M059J (cell line): Measurements from ENCODE around the gene DCLK2. TPM values are rescaled to one million over a fixed set of nuclear protein-coding genes. Genes with fewer than 3 reads are reported as not detected.

Source experiments
- DNase-seq: peaks from one replicate; pipeline ENCODE4 v3.0.0-alpha.2; 2012; ENCODE audit warnings: low read depth
- total RNA-seq: library from RNA; depleted of rRNA; stranded (reverse); fragments of >200 nt; shearing (Covaris generic); gene quantifications from 2 replicates; pipeline ENCODE4 v1.2.3, GENCODE V29; 2014; rRNA removed

The DCLK2 gene
- 14.8 and 18.2 TPM in 2 replicates for total RNA-seq

DNA sequence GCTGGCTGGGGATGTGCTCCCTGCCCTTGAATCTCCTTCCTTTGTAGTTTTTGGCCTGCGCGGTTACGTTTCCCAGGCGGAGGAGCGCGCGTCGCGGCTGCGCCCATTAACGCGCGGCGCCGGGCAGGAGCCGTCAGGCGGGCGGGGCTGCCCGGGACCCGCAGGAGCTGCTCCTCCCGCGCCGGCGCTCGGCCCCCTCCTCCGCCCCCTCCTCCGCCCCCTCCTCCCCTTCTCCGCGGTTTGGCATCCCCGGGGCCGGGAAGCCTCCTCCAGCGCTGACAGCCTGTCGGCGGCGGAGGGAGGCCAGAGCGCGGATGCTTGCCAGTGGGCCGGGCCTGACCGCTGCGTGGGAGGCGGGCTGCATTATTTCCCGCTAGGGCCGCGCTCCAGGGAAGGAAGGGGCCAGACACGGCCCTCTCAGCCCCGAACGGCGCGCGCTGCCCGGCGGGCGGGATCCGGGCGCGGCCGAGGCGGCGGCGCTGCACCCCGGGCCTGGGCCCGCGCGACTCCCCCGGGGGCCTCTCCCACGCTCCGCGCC, at the start of gene DCLK2:
DCLK2 (plus strand) TSS at position 405 of the 538 bp plus-strand sequence. CDS start 583 bp downstream, outside the sequence.
- DNase-seq, result peak; percentile 79

DNA sequence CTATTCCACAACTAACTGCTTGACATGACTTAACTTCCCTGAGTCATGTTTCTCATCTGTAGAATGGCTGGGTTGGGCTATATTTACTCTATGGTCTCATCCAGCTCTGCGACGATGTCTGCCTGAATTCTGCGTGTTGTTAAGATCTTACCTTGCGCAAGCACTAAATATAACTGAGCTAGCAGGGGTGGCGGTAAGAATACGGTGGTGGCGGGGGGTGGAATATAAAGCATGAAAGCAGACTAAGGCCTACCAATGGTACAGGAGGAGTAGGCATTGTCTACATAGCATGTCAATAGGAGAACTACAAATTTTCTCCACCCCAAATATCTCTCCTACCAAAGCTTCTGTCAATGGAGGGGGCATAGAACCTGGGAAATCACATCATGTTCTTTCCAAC, 45.7 kb upstream of the DCLK2 start:
- DNase-seq, result no peak

DNA sequence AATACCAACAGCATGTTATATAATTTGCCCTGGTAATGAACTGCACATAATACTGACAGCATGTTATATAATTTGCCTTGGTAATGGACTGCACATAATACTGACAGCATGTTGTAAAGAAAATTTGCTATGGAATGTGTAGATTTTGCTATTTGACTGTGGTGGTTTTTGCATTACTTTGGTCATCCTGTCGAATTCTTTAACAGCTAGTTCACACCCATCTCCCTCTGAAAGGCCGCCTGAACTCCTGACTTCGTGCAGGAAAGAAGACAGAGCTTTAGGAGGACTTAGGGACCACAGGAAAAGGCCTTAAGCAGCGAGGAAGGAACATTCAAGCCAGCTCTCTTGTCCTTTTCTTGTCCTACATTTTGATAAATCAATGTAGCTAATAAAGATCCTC, 45.2 kb upstream of the DCLK2 start:
- DNase-seq, result no peak

DNA sequence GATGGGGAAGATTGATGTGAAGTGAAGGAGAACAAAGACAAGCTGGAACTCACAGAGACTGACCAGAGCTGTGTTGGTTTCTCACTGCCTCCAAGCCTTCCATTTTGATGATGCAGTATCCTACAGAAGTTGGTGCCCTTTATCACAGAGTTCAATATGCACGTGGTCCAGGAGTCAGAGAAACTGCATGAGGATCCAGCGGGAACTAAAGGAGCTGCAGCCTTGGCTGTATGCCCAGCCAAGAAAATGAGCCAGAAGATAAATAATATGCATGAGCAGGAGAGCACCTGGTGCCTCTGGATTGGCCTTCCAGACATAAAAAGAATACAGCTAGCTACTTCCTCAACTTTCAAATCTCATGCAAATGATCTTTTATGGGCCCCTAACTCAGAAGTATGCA, 44.3 kb upstream of the DCLK2 start:
- DNase-seq, result peak; percentile 62

DNA sequence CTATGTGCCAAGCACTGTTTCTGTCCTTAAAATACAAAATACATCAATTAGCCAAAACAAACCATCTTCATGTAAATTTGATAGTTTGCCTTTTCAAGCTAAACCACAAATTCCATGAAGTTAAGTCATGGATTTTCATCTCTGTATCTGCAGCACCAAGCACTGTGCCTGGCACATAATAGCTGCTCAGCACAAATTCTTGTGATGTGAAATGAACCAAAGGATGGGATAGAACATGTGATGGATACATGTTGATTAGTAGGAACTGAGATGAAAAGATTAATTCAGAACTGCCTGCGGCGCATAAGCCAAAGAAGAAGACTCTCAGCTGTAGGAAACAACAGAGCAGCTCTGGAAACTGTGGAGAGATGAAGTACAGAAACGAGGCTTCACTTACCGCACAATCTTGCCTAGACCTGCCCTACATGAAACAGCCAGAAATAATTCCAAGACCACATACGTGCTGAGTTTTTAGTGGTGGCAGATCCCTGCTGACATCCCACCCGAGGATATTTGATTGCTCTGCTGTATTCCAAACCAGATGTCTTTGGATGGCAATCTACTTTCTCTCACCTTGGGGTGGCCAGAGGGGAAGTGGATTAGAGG, 40.9 kb upstream of the DCLK2 start:
- DNase-seq, result no peak

DNA sequence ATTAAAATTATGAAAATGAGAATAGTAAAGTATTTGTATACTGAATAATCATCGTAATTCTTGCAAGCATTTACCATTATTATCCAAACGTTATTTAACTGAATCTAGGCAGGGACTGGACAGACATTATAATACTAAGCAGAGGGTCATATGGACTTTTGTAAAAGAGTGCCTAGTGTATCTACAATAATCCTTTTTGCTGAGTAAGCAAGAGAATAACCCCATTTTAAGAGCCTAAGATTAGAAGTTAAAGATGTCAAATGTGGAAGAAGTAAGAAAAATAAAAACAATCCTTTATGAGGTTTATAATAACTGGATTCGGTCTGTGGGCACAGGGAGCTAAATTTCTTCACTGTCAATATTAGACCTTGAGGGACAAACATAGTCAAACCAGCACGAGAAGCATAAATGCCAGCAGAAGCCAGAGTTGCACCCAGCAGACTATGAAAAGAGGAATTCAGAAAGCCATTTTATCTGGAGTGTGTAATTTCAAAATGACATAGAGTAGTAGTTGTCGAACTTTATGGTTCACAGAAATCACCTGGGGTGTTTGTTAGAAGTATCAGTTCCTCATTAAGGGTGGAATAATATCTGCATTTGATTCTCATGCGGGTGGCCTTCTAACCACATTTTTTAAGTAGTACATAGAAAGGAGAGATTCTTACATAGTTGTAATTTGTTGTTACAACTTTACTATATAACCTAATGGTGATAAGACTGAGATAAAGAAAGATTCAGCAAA, 39.7 kb upstream of the DCLK2 start:
- DNase-seq, result no peak

DNA sequence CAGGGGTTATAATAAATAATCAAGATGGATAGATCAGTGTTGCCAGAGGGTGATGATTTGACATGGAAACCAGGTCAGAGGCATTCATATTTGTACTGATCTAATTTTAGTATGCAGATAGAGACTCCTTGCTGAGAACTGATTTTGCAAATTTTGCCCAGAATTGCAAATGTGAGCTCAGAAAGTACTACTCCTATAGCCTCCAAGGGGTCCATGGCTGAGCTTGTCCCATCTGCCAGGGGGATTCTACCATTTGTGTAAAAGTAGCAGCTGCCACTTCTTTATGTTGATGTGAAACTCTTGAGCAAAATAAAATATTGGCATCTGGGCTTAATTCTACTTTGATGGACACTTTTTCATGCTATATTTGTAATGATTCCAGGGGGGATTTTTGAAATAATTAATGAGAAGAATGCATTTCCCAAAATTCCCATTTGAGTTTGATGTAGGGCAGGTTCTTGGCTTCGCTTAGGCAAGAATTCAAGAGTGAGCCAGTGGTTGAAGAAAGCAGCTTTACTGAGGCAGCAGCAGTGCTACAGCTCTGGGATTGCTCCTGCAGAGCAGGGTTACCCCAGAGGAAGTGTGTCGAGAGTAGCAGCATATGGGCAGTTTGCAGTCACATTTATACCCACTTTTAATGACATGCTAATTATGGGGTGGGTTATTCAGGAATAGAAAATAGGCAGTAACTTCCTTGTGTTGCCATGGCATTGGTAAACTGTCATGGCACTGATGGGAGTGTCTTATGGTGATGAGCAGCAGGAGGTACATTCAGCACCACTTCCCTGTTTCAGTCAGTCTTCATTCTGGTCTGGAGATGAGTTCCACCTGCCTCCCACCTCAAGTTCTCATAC, 38.7 kb upstream of the DCLK2 start:
- DNase-seq, result no peak

DNA sequence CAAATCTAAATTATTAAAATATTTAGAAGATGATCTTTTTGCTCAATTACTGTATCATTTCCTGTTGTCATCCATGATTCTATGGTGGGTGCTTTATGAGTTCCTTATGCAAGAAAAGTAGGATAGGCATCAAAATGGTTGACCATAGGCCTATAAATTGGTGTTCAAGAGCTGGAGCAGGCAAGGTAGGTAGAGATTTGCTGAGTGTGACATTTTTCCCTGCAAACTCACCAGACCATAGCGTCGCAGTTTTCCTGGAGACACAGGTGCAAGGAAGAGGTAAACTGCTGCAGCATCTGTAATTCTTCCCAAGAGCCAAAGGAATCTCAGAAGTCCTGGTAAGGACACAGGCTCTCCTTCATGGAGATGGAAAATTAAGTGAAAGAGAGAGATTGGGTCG, 33.7 kb upstream of the DCLK2 start:
- no peak for DNase-seq

DNA sequence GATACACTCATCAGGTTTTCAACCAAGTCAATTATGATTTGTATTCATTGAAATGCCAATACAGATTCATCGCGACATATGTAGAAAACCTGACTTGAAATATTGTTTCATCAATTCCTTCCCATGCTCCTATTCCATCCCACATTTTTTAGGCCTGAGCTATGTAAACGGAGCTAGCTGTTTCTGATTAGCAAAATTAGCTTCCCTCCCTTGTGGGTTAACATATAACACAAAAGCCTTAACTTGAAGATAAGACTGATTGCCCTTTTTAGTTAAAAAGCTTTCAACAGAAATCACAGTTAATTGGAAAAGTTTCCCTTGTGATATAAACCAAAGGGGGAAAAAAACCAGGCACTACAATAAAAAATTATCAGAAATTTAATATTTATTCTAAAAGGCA, 32.8 kb upstream of the DCLK2 start:
- no peak for DNase-seq

DNA sequence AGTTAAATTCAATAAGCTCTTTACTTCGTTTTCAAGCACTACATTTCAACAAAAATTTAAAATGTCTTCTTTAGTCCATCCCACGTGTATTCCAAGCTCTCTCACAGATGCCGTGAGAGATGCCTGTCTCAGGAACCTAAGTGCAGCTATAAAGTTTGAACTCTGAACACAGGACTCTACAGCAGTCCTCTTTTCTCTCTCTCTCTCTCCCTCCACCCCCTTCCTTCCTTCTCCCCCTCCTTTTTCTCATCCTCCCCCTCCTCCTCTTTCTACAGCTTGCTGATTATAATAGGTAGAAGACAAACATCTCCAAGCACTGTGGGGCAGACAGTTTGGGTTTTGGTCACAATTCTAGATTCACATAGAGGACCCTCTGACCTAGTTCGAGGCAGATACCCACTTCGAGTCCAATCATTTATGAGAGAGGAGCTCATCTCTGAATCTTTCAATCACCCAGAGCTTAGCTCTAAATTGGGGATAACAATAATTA, 31.5 kb upstream of the DCLK2 start:
- no peak for DNase-seq

DNA sequence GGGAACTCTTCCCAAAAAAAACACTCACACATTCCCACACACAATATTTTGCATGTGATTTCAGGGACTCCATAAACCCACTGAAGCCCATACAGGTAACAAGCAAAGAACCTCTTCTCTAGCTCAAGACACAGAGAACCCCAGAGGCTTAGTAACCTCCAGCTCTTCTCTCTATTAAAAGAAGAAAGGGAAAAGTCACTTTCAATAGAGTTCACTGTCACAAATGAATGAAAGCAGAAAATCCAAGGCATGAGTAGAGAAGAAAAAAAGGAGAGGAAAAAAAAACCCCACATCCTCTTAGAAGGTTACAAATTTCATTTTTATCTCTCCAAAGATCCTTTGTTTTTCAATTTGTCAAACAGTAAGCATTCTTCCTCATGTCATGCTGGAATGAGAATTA, 30.7 kb upstream of the DCLK2 start:
- no peak for DNase-seq

DNA sequence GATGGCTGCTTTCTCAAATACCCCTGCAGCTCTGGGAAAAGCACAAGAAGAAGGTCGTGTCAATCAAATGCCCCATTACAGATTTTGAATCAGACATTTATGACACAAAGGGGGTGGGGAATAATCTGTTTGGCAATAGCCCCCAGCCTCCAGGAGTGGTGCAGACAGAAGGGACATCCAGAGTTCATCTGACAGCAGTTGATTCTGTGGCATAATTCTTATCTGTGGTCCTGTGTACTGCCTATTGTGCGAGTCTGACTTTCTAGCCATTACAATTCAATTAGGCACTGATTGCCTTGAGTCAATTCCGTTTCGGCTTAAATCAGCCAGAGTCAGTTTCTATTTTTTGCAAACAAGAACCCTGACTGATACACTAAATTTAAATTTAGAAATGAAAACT, 28.6 kb upstream of the DCLK2 start:
- DNase-seq, result no peak

DNA sequence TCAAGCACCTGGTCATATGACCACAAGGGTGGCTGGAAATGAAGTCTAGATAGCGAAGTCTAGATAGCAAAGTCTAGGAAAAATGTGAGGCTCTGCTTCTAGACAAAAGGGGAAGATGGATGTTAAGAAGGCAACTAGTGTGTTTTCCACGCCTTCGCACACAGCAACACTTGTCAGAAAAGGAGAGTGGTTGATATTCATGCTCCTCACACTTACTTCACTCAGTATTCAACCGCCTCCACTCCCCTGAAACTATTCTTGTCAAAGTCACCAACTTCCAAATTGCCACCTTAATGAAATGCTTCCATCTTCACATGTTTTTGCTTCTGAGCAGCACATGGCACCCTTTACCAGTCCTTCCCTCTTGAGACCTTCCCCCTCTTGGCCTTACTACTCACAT, 27.7 kb upstream of the DCLK2 start:
- no peak for DNase-seq

DNA sequence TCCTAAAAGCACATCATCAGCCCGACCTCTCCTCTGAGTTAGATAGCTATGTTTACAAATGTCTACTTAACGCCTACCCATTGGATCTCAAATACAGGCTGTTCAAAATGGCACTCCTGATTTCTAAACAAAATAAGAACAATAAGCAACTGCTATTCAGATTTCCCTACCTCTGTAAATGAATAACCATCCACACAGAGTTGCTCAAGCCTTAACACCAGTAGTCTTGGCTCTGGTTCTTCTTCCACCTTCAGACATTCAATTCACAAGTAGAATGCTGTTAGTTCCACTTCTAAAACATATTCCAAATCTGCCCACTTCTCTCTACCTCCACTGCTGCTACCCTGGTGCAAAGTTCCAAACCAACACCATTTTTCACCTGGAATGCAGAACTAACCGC, 27.1 kb upstream of the DCLK2 start:
- no peak for DNase-seq

DNA sequence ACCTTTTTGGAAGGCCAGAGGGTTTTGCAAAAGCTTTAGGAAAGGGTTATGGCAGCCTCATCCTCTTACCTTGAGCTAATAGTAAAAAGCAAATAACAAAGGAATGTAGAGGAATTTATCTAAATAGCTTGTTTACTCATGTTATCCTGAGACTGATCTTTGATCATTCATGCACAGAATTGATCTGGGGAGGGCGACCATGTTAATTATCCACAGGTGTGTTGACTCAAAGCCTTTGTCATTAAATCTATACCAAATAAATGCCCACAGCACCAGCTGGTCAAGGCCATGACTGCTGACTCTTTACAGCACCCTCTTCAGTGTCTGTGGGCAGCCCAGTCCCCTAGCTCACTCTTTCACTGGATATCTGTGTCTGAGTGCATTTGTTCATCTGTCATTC, 22.8 kb upstream of the DCLK2 start:
- no peak for DNase-seq

DNA sequence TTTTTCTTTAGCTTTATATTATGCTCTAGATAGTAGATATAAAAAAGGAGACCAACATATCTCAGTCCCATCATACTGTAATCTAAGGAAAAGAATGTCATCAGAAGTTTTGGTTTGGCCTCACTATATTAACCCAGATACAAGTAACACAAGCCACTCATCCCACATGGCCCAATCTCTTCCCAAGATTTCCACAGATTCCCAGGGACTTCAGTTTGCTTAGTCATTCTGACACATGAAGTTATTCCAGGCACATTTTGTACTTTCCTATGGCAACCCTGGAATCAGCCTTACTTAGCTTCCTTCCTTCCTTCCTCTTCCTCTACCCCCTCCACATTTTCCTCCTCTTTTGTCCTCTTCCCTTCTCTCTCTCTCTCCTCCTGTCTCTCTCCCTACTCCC, 21.7 kb upstream of the DCLK2 start:
- DNase-seq, result peak; percentile 12

DNA sequence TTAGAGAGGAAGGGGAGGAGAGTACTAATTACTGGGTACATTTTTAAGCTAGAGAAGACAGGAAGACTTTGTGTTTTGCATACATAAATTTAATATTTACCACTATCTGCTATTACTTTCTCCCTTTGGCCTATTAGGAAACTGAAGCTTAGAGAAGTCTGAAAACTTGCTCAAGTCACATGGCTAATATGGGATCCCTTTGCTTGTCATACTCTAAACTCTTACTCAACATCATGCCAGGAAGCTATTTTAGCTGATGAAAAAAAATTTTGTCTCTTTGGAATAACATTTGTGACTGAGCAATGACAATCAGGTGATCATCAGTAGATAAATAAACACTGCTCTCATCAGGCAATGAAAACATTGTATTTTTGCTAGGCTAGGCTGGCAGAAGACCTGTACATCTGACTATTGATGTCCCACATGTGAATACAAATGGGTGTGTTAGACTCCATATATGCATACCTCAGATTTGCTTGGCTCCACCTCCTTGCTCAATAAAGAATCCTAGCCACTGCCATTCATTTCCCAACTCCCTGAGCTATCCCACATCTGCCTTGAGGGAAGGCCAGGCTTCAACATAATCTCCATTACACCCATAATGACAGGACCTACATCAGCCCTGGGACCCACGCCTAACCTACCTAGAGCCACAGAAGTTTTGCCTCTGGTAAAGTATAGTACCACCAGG, 17.0 kb upstream of the DCLK2 start:
- no peak for DNase-seq

DNA sequence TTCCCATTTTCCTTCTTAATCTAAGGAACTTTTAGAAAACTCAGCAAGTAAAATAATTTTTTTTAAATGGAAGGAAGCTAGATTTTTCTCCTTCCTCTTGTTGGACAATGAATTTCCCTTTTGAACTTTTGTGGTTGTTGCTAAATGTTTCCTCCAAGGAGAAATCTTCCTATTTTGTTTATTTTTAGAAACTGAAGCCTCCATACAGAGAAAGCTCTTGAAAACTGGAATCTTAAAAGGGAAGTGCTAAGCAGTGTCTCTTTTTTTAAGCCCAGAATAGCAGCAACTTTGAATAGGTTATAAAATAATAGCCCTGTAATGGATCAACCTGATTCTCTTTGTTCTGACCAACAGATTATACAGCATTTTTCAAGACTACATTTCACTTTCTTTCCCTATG, 15.1 kb upstream of the DCLK2 start:
- no peak for DNase-seq

DNA sequence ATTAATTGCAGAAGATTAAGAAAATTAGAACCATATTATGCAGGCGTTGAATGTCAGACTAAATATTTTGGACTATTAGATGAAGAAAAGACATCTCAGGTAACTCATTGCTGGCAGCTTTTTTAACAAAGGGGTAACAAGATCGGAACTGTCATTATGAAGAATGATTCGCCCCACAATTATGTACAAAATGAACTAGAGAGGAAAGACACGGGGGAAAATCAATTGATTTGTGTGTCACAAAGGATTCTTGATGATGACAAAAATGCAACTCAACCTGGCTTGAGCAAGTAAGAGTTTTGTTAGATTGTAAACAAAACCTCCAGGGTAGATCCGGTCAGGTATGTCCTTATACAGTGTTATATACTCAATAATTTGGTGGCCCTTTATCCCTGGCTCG, 12.5 kb upstream of the DCLK2 start:
- DNase-seq, result no peak

DNA sequence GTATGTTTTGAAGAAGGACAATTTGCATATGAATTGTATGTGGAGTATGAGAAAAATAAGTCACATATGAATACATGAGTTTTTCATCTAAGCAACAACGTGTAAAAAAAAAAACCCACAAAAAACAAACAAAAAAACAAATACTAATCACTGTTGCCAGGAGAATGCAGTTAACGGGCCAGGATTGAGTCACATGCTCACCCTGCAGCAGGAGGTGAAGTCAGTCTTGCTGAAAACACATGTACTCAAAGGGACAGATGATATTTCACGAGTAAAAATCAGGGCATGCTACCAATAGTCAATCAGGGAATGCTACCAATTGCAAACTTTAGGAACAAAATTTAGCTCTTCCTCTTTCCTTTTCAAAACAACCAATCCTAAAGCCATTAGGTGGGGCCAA, 10.4 kb upstream of the DCLK2 start:
- no peak for DNase-seq

DNA sequence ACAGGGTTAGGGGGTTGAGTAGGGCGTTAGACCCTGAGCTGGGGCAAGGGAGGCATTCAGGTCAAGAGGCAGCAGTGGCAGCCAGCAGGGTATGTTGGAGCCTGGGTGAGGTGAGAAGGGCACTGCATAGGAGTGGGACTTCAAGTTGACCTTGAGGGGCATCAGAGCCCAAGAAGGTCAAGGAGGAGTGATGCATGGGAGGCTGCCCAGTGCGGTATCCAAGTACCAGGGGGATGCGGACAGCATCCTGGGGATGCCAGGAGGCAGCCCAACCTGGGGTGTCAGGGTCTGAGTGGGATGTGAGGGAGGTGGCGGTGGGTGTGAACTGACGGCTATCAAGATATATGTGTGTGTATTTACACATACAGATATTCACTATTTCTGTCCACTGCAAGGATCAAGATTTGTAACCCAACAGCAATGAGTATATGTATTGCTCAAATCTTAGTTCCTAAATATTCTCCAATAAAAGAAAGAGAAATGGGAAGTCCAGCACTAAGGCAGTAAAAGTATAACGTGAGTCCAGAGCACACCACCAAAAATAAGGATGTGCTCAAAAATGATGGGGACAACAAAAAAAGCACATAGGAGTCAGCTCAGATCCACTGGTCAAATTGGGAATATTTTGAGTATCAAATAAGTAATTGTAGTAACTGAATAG, 9.8 kb upstream of the DCLK2 start:
- no peak for DNase-seq
